ENCODE data around the gene HNRNPDL. TPM values are rescaled to one million over a fixed set of nuclear protein-coding genes. Genes with fewer than 3 reads are reported as not detected.

Gene HNRNPDL
- total and polyA plus RNA-seq, 2 of the 13 experiments (the other 11 are each of a cell fraction or from before 2014, with no cell fraction given): 167 to 414 TPM

GRCh38 chr4:82430193-82430963 lies at the start of gene HNRNPDL, which contains the start of gene ENOPH1 (continued):
- 0 out of 2 replicates have a peak, but pooled peaks have one; percentile 47 for TF ChIP-seq FOXM1 (CRISPR knock-in tag; IDR thresholded peaks at IDR 0.05)
- peak; percentile 95 for TF ChIP-seq MEIS2 (CRISPR knock-in tag; IDR thresholded peaks at IDR 0.05)
- TF ChIP-seq PAF1 (CRISPR knock-in tag; IDR thresholded peaks at IDR 0.05): no peak
- peak; percentile 99 for TF ChIP-seq CCDC6 (CRISPR knock-in tag; IDR thresholded peaks at IDR 0.05)
- TF ChIP-seq ZNF674 (CRISPR knock-in tag; IDR thresholded peaks at IDR 0.05; ENCODE audit: low read depth): 0 out of 2 replicates have a peak, but pooled peaks have one; percentile 3
- 0 out of 2 replicates have a peak, but pooled peaks have one; percentile 41 for TF ChIP-seq FOXO1 (CRISPR knock-in tag; IDR thresholded peaks at IDR 0.05)
- peak; percentile 73; the same call in 1 of the 2 replicates for TF ChIP-seq TBX2 (CRISPR knock-in tag; IDR thresholded peaks at IDR 0.05; ENCODE audit: borderline replicate concordance)
- TF ChIP-seq, protein P1, sequence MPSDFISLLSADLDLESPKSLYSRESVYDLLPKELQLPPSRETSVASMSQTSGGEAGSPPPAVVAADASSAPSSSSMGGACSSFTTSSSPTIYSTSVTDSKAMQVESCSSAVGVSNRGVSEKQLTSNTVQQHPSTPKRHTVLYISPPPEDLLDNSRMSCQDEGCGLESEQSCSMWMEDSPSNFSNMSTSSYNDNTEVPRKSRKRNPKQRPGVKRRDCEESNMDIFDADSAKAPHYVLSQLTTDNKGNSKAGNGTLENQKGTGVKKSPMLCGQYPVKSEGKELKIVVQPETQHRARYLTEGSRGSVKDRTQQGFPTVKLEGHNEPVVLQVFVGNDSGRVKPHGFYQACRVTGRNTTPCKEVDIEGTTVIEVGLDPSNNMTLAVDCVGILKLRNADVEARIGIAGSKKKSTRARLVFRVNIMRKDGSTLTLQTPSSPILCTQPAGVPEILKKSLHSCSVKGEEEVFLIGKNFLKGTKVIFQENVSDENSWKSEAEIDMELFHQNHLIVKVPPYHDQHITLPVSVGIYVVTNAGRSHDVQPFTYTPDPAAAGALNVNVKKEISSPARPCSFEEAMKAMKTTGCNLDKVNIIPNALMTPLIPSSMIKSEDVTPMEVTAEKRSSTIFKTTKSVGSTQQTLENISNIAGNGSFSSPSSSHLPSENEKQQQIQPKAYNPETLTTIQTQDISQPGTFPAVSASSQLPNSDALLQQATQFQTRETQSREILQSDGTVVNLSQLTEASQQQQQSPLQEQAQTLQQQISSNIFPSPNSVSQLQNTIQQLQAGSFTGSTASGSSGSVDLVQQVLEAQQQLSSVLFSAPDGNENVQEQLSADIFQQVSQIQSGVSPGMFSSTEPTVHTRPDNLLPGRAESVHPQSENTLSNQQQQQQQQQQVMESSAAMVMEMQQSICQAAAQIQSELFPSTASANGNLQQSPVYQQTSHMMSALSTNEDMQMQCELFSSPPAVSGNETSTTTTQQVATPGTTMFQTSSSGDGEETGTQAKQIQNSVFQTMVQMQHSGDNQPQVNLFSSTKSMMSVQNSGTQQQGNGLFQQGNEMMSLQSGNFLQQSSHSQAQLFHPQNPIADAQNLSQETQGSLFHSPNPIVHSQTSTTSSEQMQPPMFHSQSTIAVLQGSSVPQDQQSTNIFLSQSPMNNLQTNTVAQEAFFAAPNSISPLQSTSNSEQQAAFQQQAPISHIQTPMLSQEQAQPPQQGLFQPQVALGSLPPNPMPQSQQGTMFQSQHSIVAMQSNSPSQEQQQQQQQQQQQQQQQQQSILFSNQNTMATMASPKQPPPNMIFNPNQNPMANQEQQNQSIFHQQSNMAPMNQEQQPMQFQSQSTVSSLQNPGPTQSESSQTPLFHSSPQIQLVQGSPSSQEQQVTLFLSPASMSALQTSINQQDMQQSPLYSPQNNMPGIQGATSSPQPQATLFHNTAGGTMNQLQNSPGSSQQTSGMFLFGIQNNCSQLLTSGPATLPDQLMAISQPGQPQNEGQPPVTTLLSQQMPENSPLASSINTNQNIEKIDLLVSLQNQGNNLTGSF (CRISPR knock-in tag; IDR thresholded peaks at IDR 0.05): peak; percentile 96
- TF ChIP-seq KDM5A (IDR thresholded peaks at IDR 0.05; ENCODE audit: borderline replicate concordance, low read length): 0 out of 2 replicates have a peak, but pooled peaks have one; percentile 21
- no peak for TF ChIP-seq ZNF7 (CRISPR knock-in tag; IDR thresholded peaks at IDR 0.05)
- peak; percentile 78 for TF ChIP-seq HNF4A (CRISPR knock-in tag; IDR thresholded peaks at IDR 0.05)
- 0 out of 2 replicates have a peak, but pooled peaks have one; percentile 54 for TF ChIP-seq CREB3 (CRISPR knock-in tag; IDR thresholded peaks at IDR 0.05)
- TF ChIP-seq RXRA (CRISPR knock-in tag; IDR thresholded peaks at IDR 0.05): peak; percentile 86; the same call in 1 of the 2 replicates
- TF ChIP-seq FOXJ3 (CRISPR knock-in tag; IDR thresholded peaks at IDR 0.05; ENCODE audit: borderline replicate concordance): peak; percentile 67; the same call in 1 of the 2 replicates
- TF ChIP-seq NFKB2 (CRISPR knock-in tag; IDR thresholded peaks at IDR 0.05; ENCODE audit: borderline replicate concordance): peak; percentile 90
- TF ChIP-seq ZBTB7B (CRISPR knock-in tag; IDR thresholded peaks at IDR 0.05): peak; percentile 69; the same call in 1 of the 2 replicates
- TF ChIP-seq RBM39 (IDR thresholded peaks at IDR 0.05; ENCODE audit: low read depth, low read length, poor library complexity, severe bottlenecking): no peak
- TF ChIP-seq, protein P2, sequence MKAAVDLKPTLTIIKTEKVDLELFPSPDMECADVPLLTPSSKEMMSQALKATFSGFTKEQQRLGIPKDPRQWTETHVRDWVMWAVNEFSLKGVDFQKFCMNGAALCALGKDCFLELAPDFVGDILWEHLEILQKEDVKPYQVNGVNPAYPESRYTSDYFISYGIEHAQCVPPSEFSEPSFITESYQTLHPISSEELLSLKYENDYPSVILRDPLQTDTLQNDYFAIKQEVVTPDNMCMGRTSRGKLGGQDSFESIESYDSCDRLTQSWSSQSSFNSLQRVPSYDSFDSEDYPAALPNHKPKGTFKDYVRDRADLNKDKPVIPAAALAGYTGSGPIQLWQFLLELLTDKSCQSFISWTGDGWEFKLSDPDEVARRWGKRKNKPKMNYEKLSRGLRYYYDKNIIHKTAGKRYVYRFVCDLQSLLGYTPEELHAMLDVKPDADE (CRISPR knock-in tag; IDR thresholded peaks at IDR 0.05): peak; percentile 89; the same call in 1 of the 2 replicates
- TF ChIP-seq PAX8 (CRISPR knock-in tag; IDR thresholded peaks at IDR 0.05; ENCODE audit: borderline replicate concordance): peak; percentile 64; the same call in 1 of the 2 replicates
- peak; percentile 77; the same call in 1 of the 2 replicates for TF ChIP-seq ZFP36L1 (CRISPR knock-in tag; IDR thresholded peaks at IDR 0.05)
- peak; percentile 97 for TF ChIP-seq BRF2 (CRISPR knock-in tag; IDR thresholded peaks at IDR 0.05)
